ENCODE measurements around the gene FAF1.

GRCh38 chr1:50822035-50822776 lies 137.9 kb downstream of the FAF1 start:
- TF ChIP-seq CTCF (IDR thresholded peaks at IDR 0.05) (no peak), MAX (IDR thresholded peaks at IDR 0.05; ENCODE audit: low read depth) (no peak), RFX5 (IDR thresholded peaks at IDR 0.05; ENCODE audit: low read length) (no peak), ELF1 (IDR thresholded peaks at IDR 0.05) (no peak), POLR2AphosphoS5 (IDR thresholded peaks at IDR 0.05; ENCODE audit: low read depth, low read length) (no peak), TEAD4 (IDR thresholded peaks at IDR 0.05; ENCODE audit: borderline replicate concordance, insufficient read depth) (no peak), EZH2phosphoT487 (IDR thresholded peaks at IDR 0.05; ENCODE audit: borderline replicate concordance, low read depth) (no peak)
- TF ChIP-seq, protein P1, sequence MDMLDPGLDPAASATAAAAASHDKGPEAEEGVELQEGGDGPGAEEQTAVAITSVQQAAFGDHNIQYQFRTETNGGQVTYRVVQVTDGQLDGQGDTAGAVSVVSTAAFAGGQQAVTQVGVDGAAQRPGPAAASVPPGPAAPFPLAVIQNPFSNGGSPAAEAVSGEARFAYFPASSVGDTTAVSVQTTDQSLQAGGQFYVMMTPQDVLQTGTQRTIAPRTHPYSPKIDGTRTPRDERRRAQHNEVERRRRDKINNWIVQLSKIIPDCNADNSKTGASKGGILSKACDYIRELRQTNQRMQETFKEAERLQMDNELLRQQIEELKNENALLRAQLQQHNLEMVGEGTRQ (IDR thresholded peaks at IDR 0.05; ENCODE audit: borderline replicate concordance, low read depth, low read length), result no peak
- TF ChIP-seq, protein P2, sequence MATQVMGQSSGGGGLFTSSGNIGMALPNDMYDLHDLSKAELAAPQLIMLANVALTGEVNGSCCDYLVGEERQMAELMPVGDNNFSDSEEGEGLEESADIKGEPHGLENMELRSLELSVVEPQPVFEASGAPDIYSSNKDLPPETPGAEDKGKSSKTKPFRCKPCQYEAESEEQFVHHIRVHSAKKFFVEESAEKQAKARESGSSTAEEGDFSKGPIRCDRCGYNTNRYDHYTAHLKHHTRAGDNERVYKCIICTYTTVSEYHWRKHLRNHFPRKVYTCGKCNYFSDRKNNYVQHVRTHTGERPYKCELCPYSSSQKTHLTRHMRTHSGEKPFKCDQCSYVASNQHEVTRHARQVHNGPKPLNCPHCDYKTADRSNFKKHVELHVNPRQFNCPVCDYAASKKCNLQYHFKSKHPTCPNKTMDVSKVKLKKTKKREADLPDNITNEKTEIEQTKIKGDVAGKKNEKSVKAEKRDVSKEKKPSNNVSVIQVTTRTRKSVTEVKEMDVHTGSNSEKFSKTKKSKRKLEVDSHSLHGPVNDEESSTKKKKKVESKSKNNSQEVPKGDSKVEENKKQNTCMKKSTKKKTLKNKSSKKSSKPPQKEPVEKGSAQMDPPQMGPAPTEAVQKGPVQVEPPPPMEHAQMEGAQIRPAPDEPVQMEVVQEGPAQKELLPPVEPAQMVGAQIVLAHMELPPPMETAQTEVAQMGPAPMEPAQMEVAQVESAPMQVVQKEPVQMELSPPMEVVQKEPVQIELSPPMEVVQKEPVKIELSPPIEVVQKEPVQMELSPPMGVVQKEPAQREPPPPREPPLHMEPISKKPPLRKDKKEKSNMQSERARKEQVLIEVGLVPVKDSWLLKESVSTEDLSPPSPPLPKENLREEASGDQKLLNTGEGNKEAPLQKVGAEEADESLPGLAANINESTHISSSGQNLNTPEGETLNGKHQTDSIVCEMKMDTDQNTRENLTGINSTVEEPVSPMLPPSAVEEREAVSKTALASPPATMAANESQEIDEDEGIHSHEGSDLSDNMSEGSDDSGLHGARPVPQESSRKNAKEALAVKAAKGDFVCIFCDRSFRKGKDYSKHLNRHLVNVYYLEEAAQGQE (IDR thresholded peaks at IDR 0.05; ENCODE audit: low read depth, low read length), result no peak
